Breast epithelium (tissue), 3 donors: ENCODE measurements around the gene CFAP46.

Source experiments
- CTCF ChIP-seq, 3 donors: fragments of 450-650 bp; IDR thresholded peaks; one replicate each; pipeline ENCODE4 v1.5.1; 2016 to 2017; ENCODE audit warnings: antibody characterized with exemption in 3 of 3, mild to moderate bottlenecking in 3 of 3, moderate library complexity in 3 of 3
- POLR2A ChIP-seq: fragments of 450-650 bp; IDR thresholded peaks from one replicate; pipeline ENCODE4 v1.6.1; 2016; ENCODE audit warnings: antibody characterized with exemption, mild to moderate bottlenecking, moderate library complexity

- no peak for TF ChIP-seq CTCF (IDR thresholded peaks at IDR 0.05)
- TF ChIP-seq POLR2A = no peak
Measured at GRCh38 chr10:132944510-132944909, 2.1 kb upstream of the CFAP46 start.
